ENCODE results near the gene PRSS50. TPM values are rescaled to one million over a fixed set of nuclear protein-coding genes. Genes with fewer than 3 reads are reported as not detected.

The PRSS50 gene
- total RNA-seq, 2 donors from 2014 or later = not detected

DNA sequence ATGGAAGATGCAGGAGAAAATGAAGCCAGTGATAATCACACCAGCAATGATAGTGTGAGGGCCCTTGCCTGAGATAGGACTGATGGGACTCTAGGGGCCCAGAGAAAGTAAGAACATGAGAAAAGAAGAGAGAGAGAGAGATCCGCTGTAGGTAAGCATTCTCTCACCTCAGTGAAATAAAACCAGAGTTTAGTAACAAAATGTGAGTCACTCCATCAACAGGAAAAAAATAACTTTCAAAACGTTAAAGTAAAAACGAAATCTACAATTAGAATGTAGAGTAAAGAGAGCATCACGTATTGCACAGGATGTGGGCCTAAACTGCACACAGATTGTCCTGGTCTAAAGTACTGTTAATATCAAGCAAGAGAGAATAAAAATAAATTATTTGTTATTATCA lies 6.8 kb upstream of the PRSS50 start:
- intact Hi-C loops (cut with DNase I) = no loop called here

DNA sequence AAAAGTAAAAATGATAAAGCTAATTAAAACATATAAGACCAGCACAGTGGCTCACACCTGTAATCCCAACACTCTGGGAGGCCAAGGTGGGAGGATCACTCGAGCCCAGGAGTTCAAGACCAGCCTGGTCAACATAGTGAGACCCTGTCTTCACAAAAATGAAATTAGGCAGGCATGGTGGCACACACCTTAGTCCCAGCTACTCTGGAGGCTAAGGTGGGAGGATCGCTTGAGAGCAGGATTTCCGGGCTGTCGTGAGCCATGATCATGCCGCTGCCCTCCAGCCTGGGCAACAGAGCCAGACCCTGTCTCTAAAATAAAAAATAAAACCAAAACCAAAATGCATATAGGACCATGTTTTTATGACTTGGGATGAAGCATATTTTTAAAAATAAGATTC lies 4.8 kb upstream of the PRSS50 start:
- TF ChIP-seq, protein P1, sequence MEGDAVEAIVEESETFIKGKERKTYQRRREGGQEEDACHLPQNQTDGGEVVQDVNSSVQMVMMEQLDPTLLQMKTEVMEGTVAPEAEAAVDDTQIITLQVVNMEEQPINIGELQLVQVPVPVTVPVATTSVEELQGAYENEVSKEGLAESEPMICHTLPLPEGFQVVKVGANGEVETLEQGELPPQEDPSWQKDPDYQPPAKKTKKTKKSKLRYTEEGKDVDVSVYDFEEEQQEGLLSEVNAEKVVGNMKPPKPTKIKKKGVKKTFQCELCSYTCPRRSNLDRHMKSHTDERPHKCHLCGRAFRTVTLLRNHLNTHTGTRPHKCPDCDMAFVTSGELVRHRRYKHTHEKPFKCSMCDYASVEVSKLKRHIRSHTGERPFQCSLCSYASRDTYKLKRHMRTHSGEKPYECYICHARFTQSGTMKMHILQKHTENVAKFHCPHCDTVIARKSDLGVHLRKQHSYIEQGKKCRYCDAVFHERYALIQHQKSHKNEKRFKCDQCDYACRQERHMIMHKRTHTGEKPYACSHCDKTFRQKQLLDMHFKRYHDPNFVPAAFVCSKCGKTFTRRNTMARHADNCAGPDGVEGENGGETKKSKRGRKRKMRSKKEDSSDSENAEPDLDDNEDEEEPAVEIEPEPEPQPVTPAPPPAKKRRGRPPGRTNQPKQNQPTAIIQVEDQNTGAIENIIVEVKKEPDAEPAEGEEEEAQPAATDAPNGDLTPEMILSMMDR (IDR thresholded peaks at IDR 0.05) = no peak
- intact Hi-C loops (cut with DNase I) = no loop called here
- no peak overlapping the region for H3K9ac ChIP-seq (ENCODE audit: low read depth in 2 of 2, low read length in 2 of 2)
- no peaks in the 10 kb centered on the region for H3K4me1 ChIP-seq
- no peak overlapping the region for H3K4me3 ChIP-seq
- no peaks in the 10 kb centered on the region for H3K36me3 ChIP-seq
- DNase-seq = no peak
- no peak overlapping the region for H3K27ac ChIP-seq
- no peaks in the 10 kb centered on the region for H3K9me3 ChIP-seq
- peaks cover 3% of the 10 kb centered on the region for H3K27me3 ChIP-seq

More for the DNA sequence above, 6.8 kb upstream of the PRSS50 start:
- H3K9me3 ChIP-seq = no peaks in the 10 kb centered on the region
- H3K9ac ChIP-seq (ENCODE audit: low read depth in 2 of 2, low read length in 2 of 2) = no peak overlapping the region
- H3K27ac ChIP-seq = no peak overlapping the region
- H3K36me3 ChIP-seq = no peaks in the 10 kb centered on the region
- TF ChIP-seq, protein P1 (IDR thresholded peaks at IDR 0.05) = no peak
- no peak overlapping the region for H3K4me3 ChIP-seq
- no peak for DNase-seq
- H3K4me1 ChIP-seq = no peaks in the 10 kb centered on the region
- no peaks in the 10 kb centered on the region for H3K27me3 ChIP-seq

DNA sequence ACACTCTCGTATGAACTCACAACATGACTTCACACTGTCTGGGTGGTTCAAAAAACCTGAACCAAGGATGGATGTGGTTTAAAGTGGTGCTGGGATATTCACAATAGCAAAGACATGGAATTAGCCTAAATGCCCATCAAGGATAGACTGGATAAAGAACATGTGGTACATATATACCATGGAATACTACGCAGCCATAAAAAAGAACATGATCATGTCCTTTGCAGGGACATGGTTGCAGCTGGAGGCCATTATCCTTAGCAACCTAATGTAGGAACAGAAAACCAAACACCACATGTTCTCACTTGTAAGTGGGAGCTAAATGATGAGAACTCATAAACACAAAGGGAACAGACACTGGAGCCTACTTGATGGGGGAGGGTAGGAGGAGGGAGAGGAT lies 3.3 kb upstream of the PRSS50 start:
- no peak overlapping the region for H3K27ac ChIP-seq
- H3K9me3 ChIP-seq = no peaks in the 10 kb centered on the region
- no peaks in the 10 kb centered on the region for H3K36me3 ChIP-seq
- peaks cover 3% of the 10 kb centered on the region for H3K27me3 ChIP-seq
- no peak overlapping the region for H3K4me3 ChIP-seq
- H3K4me1 ChIP-seq = no peaks in the 10 kb centered on the region
- H3K9ac ChIP-seq (ENCODE audit: low read depth in 2 of 2, low read length in 2 of 2) = no peak overlapping the region
- TF ChIP-seq, protein P1 (IDR thresholded peaks at IDR 0.05) = no peak
- intact Hi-C loops (cut with DNase I) = no loop called here
- no peak for DNase-seq

DNA sequence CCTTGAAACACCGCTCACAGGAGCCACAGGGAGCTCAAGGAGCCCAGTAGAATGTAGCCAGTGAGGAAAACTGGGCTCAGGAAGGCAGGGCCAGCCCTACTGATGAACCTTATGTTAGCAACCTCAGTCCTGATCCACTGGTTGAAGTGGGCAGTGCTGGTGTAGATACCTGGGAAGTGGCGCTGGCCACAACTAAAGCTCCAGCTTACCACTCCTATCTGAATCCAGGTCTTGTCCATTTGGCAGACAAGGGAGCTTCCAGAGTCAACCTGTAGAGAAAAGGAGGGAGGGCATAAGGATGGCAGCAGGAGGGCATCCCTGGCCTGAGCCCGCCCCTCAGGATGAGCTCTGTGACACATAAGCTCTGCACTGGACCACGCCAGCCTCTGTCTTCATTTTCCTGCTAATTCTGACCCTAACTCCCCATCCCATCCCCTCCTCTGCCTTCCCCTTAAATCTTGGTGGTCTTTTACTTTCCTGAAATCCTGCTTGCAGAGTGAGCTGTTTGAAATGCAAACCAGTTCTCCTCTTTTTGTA lies 2.1 kb upstream of the PRSS50 start:
- H3K4me3 ChIP-seq = no peak overlapping the region
- TF ChIP-seq, protein P1 (IDR thresholded peaks at IDR 0.05) = no peak
- DNase-seq = no peak
- H3K36me3 ChIP-seq = no peaks in the 10 kb centered on the region
- H3K27me3 ChIP-seq = peaks cover 3% of the 10 kb centered on the region
- intact Hi-C loops (cut with DNase I) = no loop called here
- H3K27ac ChIP-seq = no peak overlapping the region
- H3K9me3 ChIP-seq = no peaks in the 10 kb centered on the region
- H3K4me1 ChIP-seq = no peaks in the 10 kb centered on the region
- H3K9ac ChIP-seq (ENCODE audit: low read depth in 2 of 2, low read length in 2 of 2) = no peak overlapping the region

DNA sequence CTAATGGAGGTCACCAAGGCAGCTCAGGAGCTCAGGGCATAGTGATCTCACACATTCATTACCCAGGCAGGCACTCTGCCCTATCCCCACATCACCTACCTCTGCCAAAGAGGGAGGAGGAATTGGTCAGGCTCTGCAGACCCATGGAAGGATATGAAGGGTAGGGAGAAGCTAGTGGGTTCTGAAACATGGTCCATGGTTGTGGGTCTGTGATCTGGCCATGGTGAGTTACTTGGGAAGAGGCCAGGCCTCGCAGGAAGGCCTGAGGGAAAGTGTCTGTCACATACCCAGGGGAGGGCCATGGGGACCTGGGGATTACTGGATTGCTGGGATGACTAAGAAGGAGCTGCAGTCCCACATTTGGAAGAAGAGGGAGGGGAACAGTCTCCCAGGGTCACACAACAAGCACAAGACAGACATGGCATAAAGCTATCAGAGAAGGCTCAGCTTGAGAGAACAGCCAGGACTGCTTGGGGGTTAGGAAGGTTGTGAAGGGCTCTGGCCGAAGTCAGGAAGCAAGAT lies 1.4 kb upstream of the PRSS50 start:
- Histone ChIP-seq H3K27ac (no peak overlapping the region), H3K4me1 (no peaks in the 10 kb centered on the region), H3K4me3 (no peak overlapping the region), H3K36me3 (no peaks in the 10 kb centered on the region), H3K9ac (ENCODE audit: low read depth in 2 of 2, low read length in 2 of 2) (no peak overlapping the region), H3K27me3 (peaks cover 3% of the 10 kb centered on the region), H3K9me3 (no peaks in the 10 kb centered on the region)
- DNase-seq = no peak
- intact Hi-C loops (cut with DNase I) = no loop called here
- TF ChIP-seq, protein P1 (IDR thresholded peaks at IDR 0.05) = no peak

All from colonic mucosa (tissue), 4 donors.